HG02610 (cell line): ENCODE measurements around the gene TUBB8.
"Not testable (repeated sequence)": the region's sequence is repeated elsewhere in the genome, so short reads cannot be mapped to it uniquely, and the experiment has no call there.

Experiments
- ATAC-seq: cut with Tn5 transposase; IDR thresholded peaks from one replicate; pipeline ENCODE4 v1.9.1; 2021; ENCODE audit warnings: mild to moderate bottlenecking, moderate library complexity; ENCODE audit not compliant: unreplicated experiment

TUBB8 gene

DNA sequence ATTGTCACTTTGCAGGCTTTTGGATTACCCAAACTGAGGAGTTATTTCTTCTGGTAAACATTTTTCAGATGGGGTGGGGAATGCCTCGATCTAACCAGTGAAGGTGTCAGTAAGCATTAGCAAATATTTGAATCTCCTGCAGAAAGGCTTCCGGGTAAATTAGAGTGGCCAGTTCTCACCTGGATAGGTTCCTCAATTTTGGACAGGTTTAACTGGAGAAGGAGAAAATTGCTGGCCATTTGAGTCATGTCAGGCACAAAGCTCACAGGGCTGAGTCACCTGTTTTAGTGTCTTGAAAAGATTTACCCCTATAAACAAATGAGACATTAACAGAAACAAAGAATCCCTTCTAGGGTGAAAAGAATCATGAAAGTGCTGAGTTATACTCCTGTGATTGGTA is 830 bp upstream of the TUBB8 start:
- not testable (repeated sequence) for ATAC-seq

DNA sequence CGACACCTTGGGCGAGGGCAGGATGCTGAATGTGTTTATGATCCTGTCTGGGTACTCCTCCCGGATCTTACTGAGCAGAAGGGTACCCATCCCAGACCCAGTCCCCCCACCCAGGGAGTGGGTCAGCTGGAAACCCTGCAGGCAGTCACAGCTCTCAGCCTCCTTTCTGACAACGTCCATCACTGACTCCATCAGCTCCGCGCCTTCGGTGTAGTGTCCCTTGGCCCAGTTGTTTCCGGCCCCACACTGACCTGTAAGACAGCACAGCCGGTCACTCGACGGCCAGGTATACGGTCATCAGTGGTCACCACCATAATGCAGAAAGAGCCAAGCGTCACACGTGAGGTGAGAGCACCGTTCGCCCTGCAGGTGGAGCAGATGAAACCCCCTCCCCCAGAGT is 1.2 kb downstream of the TUBB8 start:
- not testable (repeated sequence) for ATAC-seq

DNA sequence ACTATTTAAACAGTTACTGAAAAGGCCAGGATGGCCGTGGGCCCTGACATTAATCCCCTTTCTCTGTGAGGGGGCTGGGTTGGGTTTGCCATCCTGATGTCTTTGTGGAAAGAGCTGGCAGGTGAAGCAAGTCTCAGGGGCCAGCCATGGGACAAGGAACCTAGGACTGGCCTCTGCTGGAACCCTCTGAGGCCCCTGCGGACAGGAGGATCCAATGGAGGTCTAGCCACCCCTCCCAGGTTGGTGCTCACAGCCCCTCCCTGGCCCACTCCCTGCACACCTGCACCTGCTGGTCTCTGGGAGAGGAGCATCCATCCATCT is 35.8 kb downstream of the TUBB8 start:
- ATAC-seq, result not testable (repeated sequence)

GRCh38 chr10:12444-13314 is 36.4 kb downstream of the TUBB8 start:
- ATAC-seq, result not testable (repeated sequence)

DNA sequence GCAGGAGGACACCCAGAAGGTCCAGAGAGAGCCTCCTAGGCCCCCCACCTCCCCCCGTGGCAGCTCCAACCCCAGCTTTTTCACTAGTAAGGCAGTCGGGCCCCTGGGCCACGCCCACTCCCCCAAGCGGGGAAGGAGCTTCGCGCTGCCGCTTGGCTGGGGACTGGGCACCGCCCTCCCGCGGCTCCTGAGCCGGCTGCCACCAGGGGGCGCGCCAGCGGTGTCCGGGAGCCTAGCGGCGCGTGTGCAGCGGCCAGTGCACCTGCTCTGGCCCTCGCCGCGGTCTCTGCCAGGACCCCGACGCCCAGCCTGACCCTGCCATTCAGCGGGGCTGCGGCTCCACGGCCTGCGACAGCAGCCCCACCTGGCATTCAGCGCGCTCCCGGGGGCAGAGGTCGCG is 37.8 kb downstream of the TUBB8 start:
- ATAC-seq, result not testable (repeated sequence)

- ATAC-seq, result not testable (repeated sequence)
These were observed 38.7 kb downstream of the TUBB8 start for GRCh38 chr10:10261-10971.
